ENCODE results near the gene KIF23.

Gene KIF23

GRCh38 chr15:69394556-69395282, 19.4 kb upstream of the KIF23 start:
- no peak for DNase-seq (ENCODE audit: low read depth)

GRCh38 chr15:69395460-69395859, 18.7 kb upstream of the KIF23 start:
- DNase-seq (ENCODE audit: low read depth) = no peak

GRCh38 chr15:69395991-69396390, 18.2 kb upstream of the KIF23 start:
- no peak for DNase-seq (ENCODE audit: low read depth)

GRCh38 chr15:69398491-69398891, 15.7 kb upstream of the KIF23 start:
- DNase-seq (ENCODE audit: low read depth) = no peak

GRCh38 chr15:69400850-69401249, 13.3 kb upstream of the KIF23 start:
- no peak for DNase-seq (ENCODE audit: low read depth)

- no peak for DNase-seq (ENCODE audit: low read depth)
Observed at GRCh38 chr15:69402816-69403215, 11.3 kb upstream of the KIF23 start.

GRCh38 chr15:69403594-69403993, 10.6 kb upstream of the KIF23 start:
- DNase-seq (ENCODE audit: low read depth) = peak; percentile 84

- DNase-seq (ENCODE audit: low read depth) = no peak
Observed at GRCh38 chr15:69405110-69405509, 9.0 kb upstream of the KIF23 start.

GRCh38 chr15:69407719-69408400, 6.3 kb upstream of the KIF23 start:
- DNase-seq (ENCODE audit: low read depth) = no peak

- no peak for DNase-seq (ENCODE audit: low read depth)
Observed at GRCh38 chr15:69408841-69409240, 5.3 kb upstream of the KIF23 start.

GRCh38 chr15:69410248-69410874, 3.8 kb upstream of the KIF23 start:
- no peak for DNase-seq (ENCODE audit: low read depth)

- DNase-seq (ENCODE audit: low read depth) = no peak
Observed at GRCh38 chr15:69412274-69412673, 1.9 kb upstream of the KIF23 start.

GRCh38 chr15:69412701-69413100, 1.4 kb upstream of the KIF23 start:
- DNase-seq (ENCODE audit: low read depth) = no peak

GRCh38 chr15:69414701-69415167, 585 bp downstream of the KIF23 start:
- peak; percentile 96 for DNase-seq (ENCODE audit: low read depth)

- no peak for DNase-seq (ENCODE audit: low read depth)
Observed at GRCh38 chr15:69415381-69415780, 1.2 kb downstream of the KIF23 start.

GRCh38 chr15:69417581-69417980, 3.4 kb downstream of the KIF23 start:
- DNase-seq (ENCODE audit: low read depth) = no peak

- DNase-seq (ENCODE audit: low read depth) = no peak
Observed at GRCh38 chr15:69421498-69421897, 7.3 kb downstream of the KIF23 start.

GRCh38 chr15:69422336-69422895, 8.3 kb downstream of the KIF23 start:
- no peak for DNase-seq (ENCODE audit: low read depth)

GRCh38 chr15:69424001-69424400, 9.9 kb downstream of the KIF23 start:
- no peak for DNase-seq (ENCODE audit: low read depth)

GRCh38 chr15:69424748-69425413, 10.7 kb downstream of the KIF23 start:
- DNase-seq (ENCODE audit: low read depth) = no peak

- no peak for DNase-seq (ENCODE audit: low read depth)
Observed at GRCh38 chr15:69433831-69434230, 19.7 kb downstream of the KIF23 start.

GRCh38 chr15:69434238-69434637, 20.1 kb downstream of the KIF23 start:
- DNase-seq (ENCODE audit: low read depth) = no peak

All from HS-27A (cell line).